ENCODE data around the gene NR4A1. TPM values are rescaled to one million over a fixed set of nuclear protein-coding genes. Genes with fewer than 3 reads are reported as not detected.
A peak's percentile ranks its signal among the peaks of the same experiment; 100 is the strongest.

The NR4A1 gene
- polyA plus RNA-seq, 1 donor (not counting 4 experiments of a cell fraction or from before 2014, with no cell fraction given) = 3.9 TPM

- H3K4me2 ChIP-seq (ENCODE audit: control insufficient read depth, extremely low read depth, insufficient read depth, low read depth, low read length) = no peak overlapping the region
- DNase-seq (ENCODE audit: low read depth, low spot score) (no peak), FAIRE-seq (peak; percentile 51)
- H3K36me3 ChIP-seq (ENCODE audit: control insufficient read depth in 2 of 2, extremely low read depth in 1 of 2, insufficient read depth in 2 of 2, low read length in 2 of 2) = no peaks in the 10 kb centered on the region
- no peaks in the 10 kb centered on the region for H3K9me3 ChIP-seq (ENCODE audit: control insufficient read depth, low read depth, low read length)
- TF ChIP-seq EZH2 (IDR thresholded peaks at IDR 0.05; ENCODE audit: low read length) = no peak
- TF ChIP-seq, protein P1, sequence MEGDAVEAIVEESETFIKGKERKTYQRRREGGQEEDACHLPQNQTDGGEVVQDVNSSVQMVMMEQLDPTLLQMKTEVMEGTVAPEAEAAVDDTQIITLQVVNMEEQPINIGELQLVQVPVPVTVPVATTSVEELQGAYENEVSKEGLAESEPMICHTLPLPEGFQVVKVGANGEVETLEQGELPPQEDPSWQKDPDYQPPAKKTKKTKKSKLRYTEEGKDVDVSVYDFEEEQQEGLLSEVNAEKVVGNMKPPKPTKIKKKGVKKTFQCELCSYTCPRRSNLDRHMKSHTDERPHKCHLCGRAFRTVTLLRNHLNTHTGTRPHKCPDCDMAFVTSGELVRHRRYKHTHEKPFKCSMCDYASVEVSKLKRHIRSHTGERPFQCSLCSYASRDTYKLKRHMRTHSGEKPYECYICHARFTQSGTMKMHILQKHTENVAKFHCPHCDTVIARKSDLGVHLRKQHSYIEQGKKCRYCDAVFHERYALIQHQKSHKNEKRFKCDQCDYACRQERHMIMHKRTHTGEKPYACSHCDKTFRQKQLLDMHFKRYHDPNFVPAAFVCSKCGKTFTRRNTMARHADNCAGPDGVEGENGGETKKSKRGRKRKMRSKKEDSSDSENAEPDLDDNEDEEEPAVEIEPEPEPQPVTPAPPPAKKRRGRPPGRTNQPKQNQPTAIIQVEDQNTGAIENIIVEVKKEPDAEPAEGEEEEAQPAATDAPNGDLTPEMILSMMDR (optimal IDR thresholded peaks at IDR 0.05 in 1 of 3, IDR thresholded peaks at IDR 0.05 in 1 of 3, conservative IDR thresholded peaks at IDR 0.05 in 1 of 3; ENCODE audit: extremely low read depth in 1 of 3, insufficient read depth in 2 of 3, low read length in 3 of 3) = no peak
- peaks cover 23% of the 10 kb centered on the region for H3K4me1 ChIP-seq (ENCODE audit: control insufficient read depth, extremely low read depth, insufficient read depth, low read length)
- no peak overlapping the region for H3K4me3 ChIP-seq (ENCODE audit: control insufficient read depth in 2 of 3, extremely low read depth in 1 of 3, insufficient read depth in 2 of 3, low read depth in 1 of 3, low read length in 3 of 3)
- H3K27me3 ChIP-seq (ENCODE audit: control insufficient read depth, extremely low read depth, insufficient read depth, low read length) = no peaks in the 10 kb centered on the region
- H3K79me2 ChIP-seq (ENCODE audit: control insufficient read depth, insufficient read depth, low read length) = no peaks in the 10 kb centered on the region
- H4K20me1 ChIP-seq (ENCODE audit: control insufficient read depth, extremely low read depth, insufficient read depth, low read length) = no peaks in the 10 kb centered on the region
- H3K27ac ChIP-seq (ENCODE audit: control insufficient read depth, insufficient read depth, low read length) = no peak overlapping the region
- no peak overlapping the region for H2AFZ ChIP-seq (ENCODE audit: control insufficient read depth, low read length)
- no peak overlapping the region for H3K9ac ChIP-seq (ENCODE audit: control insufficient read depth, extremely low read depth, insufficient read depth, low read length)
- dilution Hi-C loops (cut with MboI; ENCODE audit: extremely low pct_ligation_motif_present, low sequenced_read_pairs) = no loop called here
- H3K9me1 ChIP-seq (ENCODE audit: control insufficient read depth, extremely low read depth, insufficient read depth, low read length) = no peaks in the 10 kb centered on the region
These were observed 1.4 kb downstream of the NR4A1 start for GRCh38 chr12:52052468-52053186.

DNA sequence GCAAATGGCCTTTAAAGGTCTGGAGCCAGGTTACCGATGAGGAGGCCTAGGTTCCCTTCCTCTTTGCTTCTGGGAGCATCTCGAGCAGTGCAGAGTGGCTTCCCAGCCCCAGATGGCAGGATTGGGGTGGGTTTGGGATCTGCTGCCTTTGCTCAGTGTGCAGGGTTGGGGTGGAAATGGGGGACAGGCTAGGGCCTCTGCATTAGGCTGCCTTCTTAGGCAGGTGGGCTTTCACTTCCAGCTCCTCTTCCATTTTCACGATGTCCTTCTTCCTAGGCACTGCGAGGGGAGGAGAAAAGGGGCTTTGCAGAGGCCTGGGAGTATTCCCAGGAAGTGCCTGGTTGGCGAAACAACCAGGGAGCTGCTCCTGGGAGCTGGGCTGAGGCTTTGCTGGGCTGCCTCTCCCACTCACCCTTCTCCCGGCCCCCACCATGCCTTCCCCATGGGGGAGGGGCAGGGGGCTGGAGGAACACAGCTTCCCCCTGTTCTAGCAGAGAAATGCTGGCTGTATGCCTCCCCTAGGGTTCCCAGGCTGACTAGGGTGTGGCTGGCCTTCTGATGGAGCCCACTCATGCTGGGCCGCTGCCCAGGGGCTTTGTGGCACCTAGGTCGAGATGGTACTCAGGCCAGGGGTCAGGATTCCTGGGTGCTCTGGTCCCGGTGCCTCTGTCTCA is 2.4 kb downstream of the NR4A1 start:
- dilution Hi-C loops (cut with MboI; ENCODE audit: extremely low pct_ligation_motif_present, low sequenced_read_pairs) = no loop called here
- no peaks in the 10 kb centered on the region for H3K9me1 ChIP-seq (ENCODE audit: control insufficient read depth, extremely low read depth, insufficient read depth, low read length)
- H3K4me2 ChIP-seq (ENCODE audit: control insufficient read depth, extremely low read depth, insufficient read depth, low read depth, low read length) = no peak overlapping the region
- H3K36me3 ChIP-seq (ENCODE audit: control insufficient read depth in 2 of 2, extremely low read depth in 1 of 2, insufficient read depth in 2 of 2, low read length in 2 of 2) = no peaks in the 10 kb centered on the region
- no peaks in the 10 kb centered on the region for H3K27me3 ChIP-seq (ENCODE audit: control insufficient read depth, extremely low read depth, insufficient read depth, low read length)
- no peaks in the 10 kb centered on the region for H3K79me2 ChIP-seq (ENCODE audit: control insufficient read depth, insufficient read depth, low read length)
- H3K9me3 ChIP-seq (ENCODE audit: control insufficient read depth, low read depth, low read length) = no peaks in the 10 kb centered on the region
- H3K27ac ChIP-seq (ENCODE audit: control insufficient read depth, insufficient read depth, low read length) = no peak overlapping the region
- no peaks in the 10 kb centered on the region for H4K20me1 ChIP-seq (ENCODE audit: control insufficient read depth, extremely low read depth, insufficient read depth, low read length)
- DNase-seq (ENCODE audit: low read depth, low spot score) (no peak), FAIRE-seq (no peak)
- H2AFZ ChIP-seq (ENCODE audit: control insufficient read depth, low read length) = no peak overlapping the region
- H3K4me1 ChIP-seq (ENCODE audit: control insufficient read depth, extremely low read depth, insufficient read depth, low read length) = peaks cover 23% of the 10 kb centered on the region
- H3K4me3 ChIP-seq (ENCODE audit: control insufficient read depth in 2 of 3, extremely low read depth in 1 of 3, insufficient read depth in 2 of 3, low read depth in 1 of 3, low read length in 3 of 3) = no peak overlapping the region
- no peak overlapping the region for H3K9ac ChIP-seq (ENCODE audit: control insufficient read depth, extremely low read depth, insufficient read depth, low read length)
- TF ChIP-seq, protein P1 (optimal IDR thresholded peaks at IDR 0.05 in 1 of 3, IDR thresholded peaks at IDR 0.05 in 1 of 3, conservative IDR thresholded peaks at IDR 0.05 in 1 of 3; ENCODE audit: extremely low read depth in 1 of 3, insufficient read depth in 2 of 3, low read length in 3 of 3) = no peak

Measured in keratinocyte (primary cell).